Neural crest cell (in vitro differentiated cells): Measurements from ENCODE around the gene PRRT3. TPM values are rescaled to one million over a fixed set of nuclear protein-coding genes. Genes with fewer than 3 reads are reported as not detected.
"Not testable (repeated sequence)": the region's sequence is repeated elsewhere in the genome, so short reads cannot be mapped to it uniquely, and the experiment has no call there.

Experiments used
- DNase-seq: peaks from one replicate; pipeline ENCODE4 v3.0.0; 2021; ENCODE audit warnings: low read depth, mixed read lengths, low spot score
- H3K27ac Mint-ChIP-seq: one replicate; pipeline ENCODE4 v1.8.0; 2021; ENCODE audit warnings: mild to moderate bottlenecking, mixed read lengths; ENCODE audit not compliant: unreplicated experiment
- H3K27me3 Mint-ChIP-seq: 2 replicates; pipeline ENCODE4 v1.8.0; 2021; ENCODE audit warnings: low read depth, mild to moderate bottlenecking, mixed read lengths
- H3K36me3 Mint-ChIP-seq: 2 replicates; pipeline ENCODE4 v1.8.0; 2021; ENCODE audit warnings: low read depth, mild to moderate bottlenecking, mixed read lengths
- H3K4me1 Mint-ChIP-seq: 2 replicates; pipeline ENCODE4 v1.8.0; 2021; ENCODE audit warnings: mixed read lengths
- H3K4me3 Mint-ChIP-seq: one replicate; pipeline ENCODE4 v1.8.0; 2021; ENCODE audit warnings: mild to moderate bottlenecking, mixed read lengths
- H3K9me3 Mint-ChIP-seq: 2 replicates; pipeline ENCODE4 v1.8.0; 2021; ENCODE audit warnings: mixed read lengths
- total RNA-seq: library from RNA; stranded (reverse); gene quantifications from 2 replicates; pipeline ENCODE4 v1.2.1, GENCODE V29; 2021
- TF ChIP-seq, protein P1 (sequence below): fragments of 200-600 bp; sonication (generic); conservative IDR thresholded peaks from 2 replicates; pipeline ENCODE4 v1.5.0; 2021; ENCODE audit warnings: antibody characterized with exemption, mild to moderate bottlenecking

Gene PRRT3
- total RNA-seq, 1 donor from 2014 or later, result 6.4 TPM

DNA sequence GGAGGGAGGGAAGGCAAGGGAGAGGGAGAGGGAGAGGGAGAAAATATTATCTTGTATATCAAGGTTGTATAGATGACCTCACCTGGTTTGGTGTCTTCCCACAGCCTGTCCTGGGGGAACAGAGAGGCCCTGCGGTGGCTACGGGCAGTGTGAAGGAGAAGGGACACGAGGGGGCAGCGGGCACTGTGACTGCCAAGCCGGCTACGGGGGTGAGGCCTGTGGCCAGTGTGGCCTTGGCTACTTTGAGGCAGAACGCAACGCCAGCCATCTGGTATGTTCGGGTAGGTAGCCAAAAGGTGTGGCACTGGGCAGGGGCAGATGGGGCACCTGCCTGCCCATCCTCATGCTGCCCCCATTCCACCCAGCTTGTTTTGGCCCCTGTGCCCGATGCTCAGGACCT, 11.5 kb downstream of the PRRT3 start:
- Mint-ChIP-seq H3K27ac (no peak overlapping the region), H3K36me3 (peaks cover 3% of the 10 kb centered on the region), H3K4me1 (peaks cover 5% of the 10 kb centered on the region), H3K9me3 (no peaks in the 10 kb centered on the region), H3K27me3 (no peaks in the 10 kb centered on the region), H3K4me3 (no peak overlapping the region)
- DNase-seq, result no peak
- TF ChIP-seq, protein P1, sequence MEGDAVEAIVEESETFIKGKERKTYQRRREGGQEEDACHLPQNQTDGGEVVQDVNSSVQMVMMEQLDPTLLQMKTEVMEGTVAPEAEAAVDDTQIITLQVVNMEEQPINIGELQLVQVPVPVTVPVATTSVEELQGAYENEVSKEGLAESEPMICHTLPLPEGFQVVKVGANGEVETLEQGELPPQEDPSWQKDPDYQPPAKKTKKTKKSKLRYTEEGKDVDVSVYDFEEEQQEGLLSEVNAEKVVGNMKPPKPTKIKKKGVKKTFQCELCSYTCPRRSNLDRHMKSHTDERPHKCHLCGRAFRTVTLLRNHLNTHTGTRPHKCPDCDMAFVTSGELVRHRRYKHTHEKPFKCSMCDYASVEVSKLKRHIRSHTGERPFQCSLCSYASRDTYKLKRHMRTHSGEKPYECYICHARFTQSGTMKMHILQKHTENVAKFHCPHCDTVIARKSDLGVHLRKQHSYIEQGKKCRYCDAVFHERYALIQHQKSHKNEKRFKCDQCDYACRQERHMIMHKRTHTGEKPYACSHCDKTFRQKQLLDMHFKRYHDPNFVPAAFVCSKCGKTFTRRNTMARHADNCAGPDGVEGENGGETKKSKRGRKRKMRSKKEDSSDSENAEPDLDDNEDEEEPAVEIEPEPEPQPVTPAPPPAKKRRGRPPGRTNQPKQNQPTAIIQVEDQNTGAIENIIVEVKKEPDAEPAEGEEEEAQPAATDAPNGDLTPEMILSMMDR, result no peak

DNA sequence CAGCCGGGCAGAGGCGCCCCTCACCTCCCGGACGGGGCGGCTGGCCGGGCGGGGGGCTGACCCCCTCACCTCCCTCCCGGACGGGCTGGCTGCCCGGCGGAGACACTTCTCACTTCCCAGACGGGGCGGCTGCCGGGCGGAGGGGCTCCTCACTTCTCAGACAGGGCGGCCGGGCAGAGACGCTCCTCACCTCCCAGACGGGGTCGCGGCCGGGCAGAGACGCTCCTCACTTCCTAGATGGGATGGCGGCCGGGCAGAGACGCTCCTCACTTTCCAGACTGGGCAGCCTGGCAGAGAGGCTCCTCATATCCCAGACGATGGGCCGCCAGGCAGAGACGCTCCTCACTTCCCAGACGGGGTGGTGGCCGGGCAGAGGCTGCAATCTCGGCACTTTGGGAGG, 12.3 kb downstream of the PRRT3 start:
- peaks cover 12% of the 10 kb centered on the region for H3K4me1 Mint-ChIP-seq
- H3K4me3 Mint-ChIP-seq, H3K36me3 Mint-ChIP-seq, DNase-seq, H3K27me3 Mint-ChIP-seq, H3K9me3 Mint-ChIP-seq, H3K27ac Mint-ChIP-seq: not testable (repeated sequence)

DNA sequence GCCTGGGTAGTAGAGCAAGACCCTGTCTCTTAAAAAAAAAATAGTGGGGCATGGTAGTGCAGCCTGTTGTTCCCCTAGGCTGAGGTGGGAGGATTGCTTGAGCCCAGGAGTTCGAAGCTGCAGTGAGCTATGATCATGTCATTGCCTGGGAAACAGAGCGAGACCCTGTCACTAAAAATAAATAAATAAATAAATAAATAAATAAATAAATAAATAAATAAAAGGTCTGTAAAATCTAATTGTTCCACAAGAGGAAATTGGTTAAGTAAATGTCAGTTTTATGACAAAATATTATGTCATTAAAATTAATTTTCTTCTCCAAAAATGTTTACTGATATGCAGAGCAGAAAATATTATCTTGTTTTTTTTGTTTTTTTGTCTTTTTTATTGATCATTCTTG, 13.2 kb downstream of the PRRT3 start:
- Mint-ChIP-seq H3K9me3 (no peaks in the 10 kb centered on the region), H3K4me3 (peak overlapping the region; percentile 57), H3K4me1 (peaks cover 22% of the 10 kb centered on the region), H3K27ac (no peak overlapping the region), H3K36me3 (peaks cover 3% of the 10 kb centered on the region), H3K27me3 (no peaks in the 10 kb centered on the region)
- DNase-seq, result no peak
- TF ChIP-seq, protein P1, result no peak

GRCh38 chr3:9937486-9938238, 14.5 kb downstream of the PRRT3 start:
- Mint-ChIP-seq H3K4me3 (peak overlapping the region; percentile 68), H3K4me1 (peaks cover 30% of the 10 kb centered on the region), H3K36me3 (peaks cover 3% of the 10 kb centered on the region), H3K9me3 (no peaks in the 10 kb centered on the region), H3K27ac (no peak overlapping the region), H3K27me3 (no peaks in the 10 kb centered on the region)
- TF ChIP-seq, protein P1, result no peak
- DNase-seq, result no peak

GRCh38 chr3:9935966-9936510, 16.2 kb downstream of the PRRT3 start:
- Mint-ChIP-seq H3K36me3 (no peaks in the 10 kb centered on the region), H3K9me3 (no peaks in the 10 kb centered on the region), H3K4me1 (peaks cover 30% of the 10 kb centered on the region), H3K27ac (no peak overlapping the region), H3K27me3 (no peaks in the 10 kb centered on the region), H3K4me3 (no peak overlapping the region)
- TF ChIP-seq, protein P1, result no peak
- no peak for DNase-seq

GRCh38 chr3:9934993-9935392, 17.2 kb downstream of the PRRT3 start:
- peaks cover 31% of the 10 kb centered on the region for H3K4me1 Mint-ChIP-seq
- no peak for DNase-seq
- TF ChIP-seq, protein P1, result no peak
- H3K36me3 Mint-ChIP-seq, result no peaks in the 10 kb centered on the region
- H3K27ac Mint-ChIP-seq, result no peak overlapping the region
- peak overlapping the region; percentile 93 for H3K4me3 Mint-ChIP-seq
- H3K9me3 Mint-ChIP-seq, result no peaks in the 10 kb centered on the region
- no peaks in the 10 kb centered on the region for H3K27me3 Mint-ChIP-seq
